GM12878 (cell line): ENCODE data around the gene PLEKHH1.

Experiments used
- CHD4 ChIP-seq: fragments of 200-600 bp; sonication (generic); IDR thresholded peaks from 2 replicates; pipeline ENCODE4 v1.6.1; 2016; ENCODE audit warnings: mild to moderate bottlenecking
- CTCF ChIP-seq, 3 experiments: IDR thresholded peaks in 2 of 3; conservative IDR thresholded peaks in 1 of 3; 2 replicates each; pipeline ENCODE4 v1.5.1; 2011; ENCODE audit warnings: low read depth in 3 of 3, low read length in 3 of 3, mild to moderate bottlenecking in 3 of 3, control low read depth in 2 of 3, moderate library complexity in 2 of 3, inconsistent platforms in 1 of 3, mixed read lengths in 1 of 3; ENCODE audit not compliant: control insufficient read depth in 2 of 3, insufficient read depth in 1 of 3; ENCODE audit errors: extremely low read depth in 1 of 3
- EP300 ChIP-seq, 2 experiments: fragments of 150-350 bp in 1 of 2; IDR thresholded peaks; 2 replicates each; pipeline ENCODE4 v1.6.1; 2011 to 2012; ENCODE audit warnings: low read depth in 2 of 2, low read length in 2 of 2, borderline replicate concordance in 1 of 2, improper control_type of control experiment in 1 of 2, inconsistent platforms in 1 of 2; ENCODE audit not compliant: control insufficient read depth in 1 of 2
- EZH2 ChIP-seq: IDR thresholded peaks from 2 replicates; pipeline ENCODE4 v1.6.1; 2012; ENCODE audit warnings: low read depth, mild to moderate bottlenecking, control low read depth, inconsistent platforms, low read length, borderline replicate concordance; ENCODE audit not compliant: control insufficient read depth
- FOS ChIP-seq: IDR thresholded peaks from 3 replicates; pipeline ENCODE4 v1.6.1; 2011; ENCODE audit warnings: borderline replicate concordance; ENCODE audit not compliant: insufficient read length; ENCODE audit errors: extremely low read depth
- RFX5 ChIP-seq: IDR thresholded peaks from 2 replicates; pipeline ENCODE4 v1.6.1; 2011; ENCODE audit warnings: low read depth, low read length, improper control_type of control experiment
- SMC3 ChIP-seq: IDR thresholded peaks from 2 replicates; pipeline ENCODE4 v1.6.1; 2011; ENCODE audit warnings: low read length, improper control_type of control experiment, borderline replicate concordance
- TAF1 ChIP-seq: IDR thresholded peaks from 2 replicates; pipeline ENCODE4 v1.6.1; 2011; ENCODE audit warnings: mild to moderate bottlenecking, low read depth, low read length, borderline replicate concordance
- USF2 ChIP-seq: IDR thresholded peaks from 2 replicates; pipeline ENCODE4 v1.6.1; 2011; ENCODE audit warnings: low read depth, low read length, improper control_type of control experiment, borderline replicate concordance
- ZZZ3 ChIP-seq: IDR thresholded peaks from 2 replicates; pipeline ENCODE4 v1.6.1; 2011; ENCODE audit warnings: low read depth; ENCODE audit not compliant: control insufficient read depth, insufficient read length

GRCh38 chr14:67487332-67487731, 45.8 kb upstream of the PLEKHH1 start:
- TF ChIP-seq EP300 (IDR thresholded peaks at IDR 0.05; ENCODE audit: borderline replicate concordance in 1 of 2, control insufficient read depth in 1 of 2, low read depth in 2 of 2, low read length in 2 of 2) (no peak), SMC3 (no peak), TAF1 (no peak), CHD4 (no peak), CTCF (IDR thresholded peaks at IDR 0.05 in 2 of 3, conservative IDR thresholded peaks at IDR 0.05 in 1 of 3; ENCODE audit: control insufficient read depth in 2 of 3, extremely low read depth in 1 of 3, insufficient read depth in 1 of 3, low read depth in 3 of 3, low read length in 3 of 3) (no peak), FOS (no peak), RFX5 (no peak), USF2 (no peak), EZH2 (no peak), ZZZ3 (no peak)
